AG08395 (cell line): Measurements from ENCODE around the gene FAM171A1.
"Not testable (repeated sequence)": the region's sequence is repeated elsewhere in the genome, so short reads cannot be mapped to it uniquely, and the experiment has no call there.

Experiments
- DNase-seq: peaks from one replicate; pipeline ENCODE4 v3.0.0; 2012; ENCODE audit warnings: mixed read lengths, low spot score

The FAM171A1 gene

DNA sequence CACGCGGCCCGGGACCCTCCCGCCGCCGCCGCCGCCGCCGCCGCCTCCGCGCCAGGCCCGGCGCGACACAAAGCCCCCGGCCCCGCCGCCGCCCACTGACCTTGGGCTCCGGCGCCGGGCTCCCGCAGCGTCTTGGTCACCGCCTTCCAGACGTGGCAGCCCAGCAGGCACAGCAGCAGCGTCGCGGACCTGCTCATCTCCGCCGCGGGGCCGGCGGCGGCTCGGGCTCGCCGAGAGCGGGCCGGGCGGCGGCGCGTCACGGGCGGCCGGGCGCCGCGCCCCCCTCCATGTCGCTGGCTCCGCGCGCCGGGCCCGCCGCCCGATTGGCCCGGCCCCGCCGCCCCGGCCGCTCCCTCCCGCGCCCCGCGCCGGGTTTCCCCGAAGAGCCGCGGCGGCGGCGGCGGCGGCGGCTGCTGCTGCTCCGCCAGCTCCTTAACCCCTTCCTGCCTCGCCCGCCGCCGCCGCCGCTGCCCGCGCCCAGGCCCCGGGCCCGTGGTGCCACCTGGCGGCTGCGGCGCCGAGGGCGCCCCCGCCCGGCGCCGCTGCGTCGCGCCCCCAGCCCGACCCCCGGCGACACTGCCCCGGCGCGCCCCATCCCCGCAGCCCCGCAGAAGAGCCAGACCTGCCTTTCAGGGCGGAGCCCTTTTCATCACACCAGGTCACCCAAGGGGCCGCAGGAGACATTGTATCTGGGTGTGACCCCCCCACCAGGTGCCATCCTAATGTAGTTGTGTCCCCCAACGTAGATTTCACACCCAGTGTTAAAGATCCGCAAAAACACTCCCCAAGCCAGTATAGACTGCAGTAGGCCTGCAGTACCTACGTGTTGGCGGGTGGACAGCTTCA lies at the start of gene FAM171A1:
FAM171A1 (minus strand) TSS at position 434 of the 846 bp plus-strand sequence; CDS start at position 197, 237 bp downstream.
- DNase-seq: peak; percentile 80

DNA sequence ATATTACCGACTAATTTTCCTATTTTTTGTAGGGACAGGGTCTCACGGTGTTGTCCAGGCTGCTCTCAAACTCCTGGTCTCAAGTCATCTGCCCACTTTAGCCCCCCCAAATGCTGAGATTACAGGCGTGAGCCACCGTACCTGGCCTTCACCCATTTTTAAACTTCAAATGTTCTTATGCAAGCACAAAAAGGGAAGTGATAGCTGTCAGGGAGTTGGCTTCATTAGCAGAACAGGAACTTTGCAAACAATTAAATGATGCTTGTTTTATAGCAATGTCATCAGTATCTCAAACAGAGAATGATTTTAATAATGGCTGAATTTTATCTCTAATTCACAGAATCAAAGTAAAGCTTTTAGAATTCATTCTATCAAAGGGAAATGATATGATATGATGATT lies 49.8 kb upstream of the FAM171A1 start:
- DNase-seq: no peak

DNA sequence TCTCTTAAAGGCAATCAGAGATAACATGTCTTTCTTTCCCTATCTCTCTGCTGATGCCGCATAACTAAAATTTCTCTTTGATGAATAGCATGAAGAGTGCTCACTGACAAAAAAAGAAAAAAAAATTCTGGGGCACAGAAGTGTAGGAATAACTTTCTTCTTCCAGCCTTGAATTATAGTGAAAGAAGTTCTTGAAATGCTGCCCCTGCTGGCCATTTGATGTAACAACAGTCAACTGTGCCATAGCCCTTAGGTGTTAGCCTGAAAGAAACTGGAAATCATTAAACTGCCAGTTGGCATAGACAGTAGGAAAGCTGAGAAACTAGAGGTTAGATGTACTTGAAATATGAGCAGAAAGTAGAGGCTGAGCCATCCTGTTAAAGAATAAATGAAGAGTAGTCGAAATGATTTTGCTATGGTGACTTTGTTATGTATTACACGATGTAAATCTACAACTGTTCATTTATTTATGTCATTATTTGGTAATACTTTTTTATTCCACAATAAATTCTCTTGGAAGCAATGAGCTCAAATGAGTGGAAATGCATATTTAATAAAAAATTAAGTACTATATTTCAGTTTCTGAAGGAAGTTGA lies 48.3 kb upstream of the FAM171A1 start:
- peak; percentile 60 for DNase-seq

DNA sequence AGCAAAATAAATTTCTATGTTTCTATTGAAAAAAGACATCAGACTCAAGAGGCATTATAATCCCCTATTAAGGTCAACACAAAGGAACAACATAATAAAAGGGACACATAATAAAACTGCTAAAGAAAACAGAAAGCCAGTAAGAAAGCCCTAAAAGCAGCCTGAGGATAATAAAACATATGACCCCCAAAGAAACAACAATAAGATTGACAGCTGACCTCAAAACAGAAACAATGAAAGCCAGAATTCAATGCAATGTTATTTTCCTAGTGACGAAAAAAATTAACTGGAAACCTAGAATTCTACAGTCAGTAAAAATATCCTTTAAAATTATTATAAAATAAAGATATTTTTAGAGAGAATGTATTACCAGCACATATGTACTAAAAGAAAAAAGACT lies 44.9 kb upstream of the FAM171A1 start:
- no peak for DNase-seq

DNA sequence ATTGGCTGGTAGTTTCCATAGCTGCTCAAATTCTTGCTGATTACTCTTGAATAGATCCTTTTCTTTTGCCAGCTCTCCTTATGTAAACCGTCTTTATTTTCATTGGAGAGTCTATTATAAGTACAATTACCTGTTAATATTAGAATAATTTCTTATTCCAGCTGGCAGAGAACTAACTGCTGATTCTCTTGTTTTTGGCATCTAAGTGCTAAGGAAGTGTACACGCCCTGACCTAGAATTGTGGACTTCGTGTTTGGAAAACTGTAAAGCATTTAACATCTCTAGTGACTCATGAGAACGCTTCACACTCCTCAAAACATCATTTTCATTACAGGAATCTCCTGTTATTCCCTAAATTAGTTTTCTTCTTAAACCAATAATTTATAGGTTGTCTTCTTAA lies 39.9 kb upstream of the FAM171A1 start:
- no peak for DNase-seq

DNA sequence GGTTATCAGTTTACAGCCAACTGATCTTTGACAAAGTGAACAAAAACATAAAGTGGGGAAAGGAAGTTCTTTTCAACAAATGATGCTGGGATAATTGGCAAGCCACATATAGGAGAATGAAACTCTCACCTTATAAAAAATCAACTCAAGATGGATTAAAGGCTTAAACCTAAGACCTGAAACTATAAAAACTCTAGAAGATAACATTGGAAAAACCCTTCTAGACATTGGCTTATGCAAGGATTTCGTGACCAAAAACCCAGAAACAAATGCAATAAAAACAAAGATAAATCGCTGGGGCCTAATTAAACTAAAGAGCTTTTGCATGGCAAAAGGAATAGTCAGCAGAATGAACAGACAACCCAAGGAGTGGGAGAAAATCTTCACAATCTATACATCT lies 38.3 kb upstream of the FAM171A1 start:
- not testable (repeated sequence) for DNase-seq

DNA sequence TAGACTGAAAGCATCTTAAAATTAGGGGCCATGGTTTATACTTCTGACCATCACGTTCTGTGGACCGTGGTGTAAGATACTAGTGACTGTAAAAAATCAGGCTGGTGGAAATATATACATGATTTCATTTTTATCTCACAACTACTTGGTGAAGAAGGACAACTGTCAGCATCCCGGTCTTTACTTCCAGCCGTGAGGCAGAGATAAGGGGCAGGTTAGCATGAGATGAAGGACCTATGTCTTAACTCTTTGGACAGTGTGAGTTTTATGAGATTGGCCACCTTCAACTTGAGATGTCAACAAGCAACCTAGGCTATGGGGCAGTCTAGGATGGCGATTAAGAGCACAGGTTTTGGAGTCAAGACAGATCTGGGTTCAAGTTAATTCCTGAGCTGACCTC lies 37.5 kb upstream of the FAM171A1 start:
- no peak for DNase-seq

DNA sequence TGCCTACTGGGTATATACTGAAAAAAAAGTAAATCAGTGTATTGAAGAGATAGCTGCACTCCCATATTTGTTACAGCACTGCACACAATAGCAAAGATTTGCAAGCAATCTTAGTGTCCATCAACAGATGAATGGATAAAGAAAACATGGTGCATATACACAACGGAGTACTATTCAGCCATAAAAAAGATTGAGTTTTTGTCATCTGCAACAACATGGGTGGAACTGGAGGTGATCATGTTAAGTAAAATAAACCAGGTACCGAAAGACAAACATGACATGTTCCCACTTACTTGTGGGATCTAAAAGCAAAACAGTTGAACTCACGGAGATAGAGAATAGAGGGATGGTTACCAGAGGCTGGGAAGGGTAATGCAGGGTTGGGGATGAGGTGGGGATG lies 34.2 kb upstream of the FAM171A1 start:
- no peak for DNase-seq

DNA sequence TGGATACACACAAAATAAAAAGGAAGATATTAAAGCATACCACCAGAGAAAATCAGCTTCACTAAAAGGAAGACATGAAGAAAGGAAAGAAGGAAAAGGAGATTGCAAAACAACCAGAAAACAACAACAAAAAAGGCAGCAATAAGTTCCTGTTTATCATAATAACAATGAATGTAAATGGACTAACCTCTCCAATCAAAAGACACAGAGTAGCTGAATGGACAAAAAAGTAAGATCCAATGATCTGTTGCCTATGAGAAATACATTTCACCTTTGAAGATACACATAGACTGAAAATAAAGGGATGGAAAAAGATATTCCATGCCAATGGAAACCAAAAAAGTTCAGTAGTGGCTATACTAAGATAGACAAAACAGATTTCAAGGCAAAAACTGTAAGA lies 30.3 kb upstream of the FAM171A1 start:
- DNase-seq: no peak

DNA sequence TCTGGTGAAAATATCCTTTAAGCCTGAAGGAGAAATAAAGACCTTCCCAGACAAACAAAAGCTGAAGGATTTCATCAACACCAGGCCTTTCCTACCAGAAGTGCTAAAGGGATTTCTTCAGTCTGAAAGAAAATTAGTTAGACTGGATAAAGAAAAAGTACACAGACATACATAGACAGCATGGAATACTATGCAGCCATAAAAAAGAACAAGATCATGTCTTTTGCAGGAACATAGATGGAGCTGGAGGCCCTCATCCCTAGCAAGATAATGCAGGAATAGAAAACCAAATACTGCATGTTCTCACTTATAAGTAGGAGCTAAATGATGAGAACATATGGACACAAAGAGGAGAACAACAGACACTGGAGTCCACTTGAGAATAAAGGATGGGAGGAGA lies 29.4 kb upstream of the FAM171A1 start:
- not testable (repeated sequence) for DNase-seq

DNA sequence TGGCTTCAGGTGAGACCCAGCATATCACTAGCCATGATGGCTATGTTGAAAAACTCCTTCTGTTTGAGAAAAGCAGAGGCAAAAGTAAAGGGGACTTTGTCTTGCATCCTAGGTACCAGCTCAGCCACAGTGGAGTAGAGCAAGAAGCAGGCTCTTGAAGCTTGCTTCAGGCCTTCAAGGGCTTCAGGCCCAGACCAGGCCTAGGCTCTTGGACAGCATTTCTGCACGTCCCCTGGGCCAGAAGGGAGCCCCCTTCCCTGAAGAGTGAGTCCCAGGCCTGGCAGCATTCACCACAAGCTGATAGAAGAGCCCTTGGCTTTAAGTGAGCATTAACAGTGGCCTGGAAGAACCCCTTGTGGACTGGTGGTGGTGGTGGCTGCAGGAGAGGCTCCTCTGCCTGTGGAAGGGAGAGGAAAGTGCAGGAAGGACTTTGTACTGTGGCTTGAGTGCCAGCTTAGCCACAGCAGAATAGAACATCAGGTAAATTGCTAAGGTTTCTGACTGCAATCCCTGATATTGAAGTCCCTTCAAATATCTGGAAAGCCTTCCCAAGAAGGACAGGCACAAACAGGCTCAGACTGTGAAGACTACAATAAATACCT lies 28.1 kb upstream of the FAM171A1 start:
- no peak for DNase-seq

DNA sequence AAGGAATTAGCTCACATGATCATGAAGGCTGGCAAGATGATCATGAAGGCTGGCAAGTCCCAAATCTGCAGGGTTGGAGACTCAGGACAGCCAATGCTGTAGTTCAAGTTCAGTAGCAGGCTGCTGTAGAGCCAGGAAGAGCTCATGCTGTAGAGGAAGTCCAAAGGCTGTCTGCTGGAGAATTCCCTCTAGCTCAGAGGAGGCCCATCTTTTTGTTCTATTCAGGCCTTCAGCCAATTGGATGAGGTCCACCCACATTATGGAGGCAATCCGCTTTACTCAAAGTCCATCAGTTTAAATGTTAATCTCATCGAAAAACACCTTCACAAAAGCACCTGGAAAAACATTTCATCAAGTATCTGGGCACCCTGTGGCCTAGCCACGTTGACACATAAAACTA lies 24.8 kb upstream of the FAM171A1 start:
- no peak for DNase-seq

DNA sequence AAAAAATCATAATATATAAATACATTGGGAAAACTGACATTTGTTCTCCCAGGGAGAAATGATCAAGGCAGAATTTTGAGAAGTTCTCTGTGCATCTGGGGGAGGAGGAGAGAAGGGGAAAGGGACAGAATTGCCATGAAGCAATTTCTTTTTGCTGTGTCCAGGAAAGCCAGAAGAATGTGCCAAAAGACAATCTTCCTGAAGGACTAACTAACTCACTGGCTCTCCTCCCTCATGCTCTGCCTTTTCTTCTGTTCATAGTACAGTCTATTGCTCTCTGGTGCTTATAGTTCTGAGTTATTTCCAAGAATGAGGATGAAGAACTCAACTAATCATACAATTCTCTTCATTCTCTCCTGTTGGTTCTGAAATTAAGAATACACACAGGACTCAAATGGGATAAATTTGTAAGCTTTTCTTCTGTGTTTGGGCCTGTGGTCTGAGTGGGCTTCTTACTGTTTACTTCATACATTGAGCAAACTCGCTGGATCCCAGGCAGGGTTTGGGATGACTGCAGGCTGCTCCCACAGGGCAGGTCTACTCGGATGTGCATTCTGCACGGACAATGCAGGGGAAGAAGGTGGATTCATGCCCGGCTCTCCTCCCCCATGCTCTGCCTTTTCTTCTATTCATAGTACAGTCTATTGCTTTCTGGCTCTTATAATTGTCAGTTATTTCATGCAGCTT lies 22.2 kb upstream of the FAM171A1 start:
- DNase-seq: no peak

DNA sequence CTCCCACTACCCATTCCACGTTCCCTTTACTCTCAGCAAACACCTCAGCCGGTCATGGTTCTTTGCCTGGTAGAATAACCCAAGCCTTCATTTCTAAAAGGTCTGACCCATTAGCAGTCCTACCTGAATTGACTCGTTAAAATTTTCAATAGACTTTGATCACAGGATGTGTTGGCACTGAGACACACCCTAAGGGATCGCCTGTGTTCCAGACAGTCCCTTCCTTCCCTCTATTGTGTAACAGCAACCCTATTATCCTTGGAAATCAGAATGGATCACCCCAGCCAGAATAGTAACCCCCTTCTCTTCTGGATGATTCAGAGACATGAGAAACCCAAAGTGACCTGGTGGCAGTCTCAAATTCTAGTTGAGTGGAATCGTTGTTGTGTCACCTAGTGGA lies 20.4 kb upstream of the FAM171A1 start:
- no peak for DNase-seq

DNA sequence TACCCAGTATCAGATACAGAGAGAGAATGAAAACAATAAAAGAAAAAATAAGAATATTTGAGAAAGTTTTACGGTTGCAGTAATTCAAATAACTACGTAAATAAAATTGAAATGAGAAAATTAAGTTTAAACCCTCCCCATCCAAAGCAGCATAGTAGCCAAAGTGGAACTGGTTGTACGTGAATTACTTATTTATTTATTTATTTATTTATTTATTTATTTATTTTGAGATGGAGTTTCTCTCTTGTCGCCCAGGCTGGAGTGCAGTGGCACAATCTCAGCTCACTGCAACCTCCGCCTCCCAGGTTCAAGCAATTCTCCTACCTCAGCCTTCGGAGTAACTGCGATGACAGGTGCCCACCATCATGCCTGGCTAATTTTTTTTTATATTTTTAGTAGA lies 17.1 kb upstream of the FAM171A1 start:
- not testable (repeated sequence) for DNase-seq

DNA sequence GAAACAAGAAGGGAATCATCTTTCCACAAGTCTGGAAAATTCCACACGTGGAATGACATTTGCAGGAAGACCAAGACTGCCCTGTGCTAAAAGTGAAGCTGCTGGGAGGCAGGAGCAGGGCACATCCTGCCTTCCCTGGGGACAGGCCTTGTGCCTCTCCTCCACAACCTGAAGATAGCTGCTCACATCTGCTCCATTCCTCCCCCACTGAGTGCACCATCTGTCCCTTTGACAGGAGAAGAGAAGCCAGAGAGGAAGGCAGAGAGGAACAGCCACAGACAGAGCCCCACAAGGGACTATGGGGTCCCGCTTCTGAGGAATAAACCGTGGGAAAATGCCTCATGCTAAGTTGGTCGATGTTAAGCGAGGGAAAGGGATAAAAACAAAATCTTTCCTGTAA lies 15.9 kb upstream of the FAM171A1 start:
- DNase-seq: no peak

DNA sequence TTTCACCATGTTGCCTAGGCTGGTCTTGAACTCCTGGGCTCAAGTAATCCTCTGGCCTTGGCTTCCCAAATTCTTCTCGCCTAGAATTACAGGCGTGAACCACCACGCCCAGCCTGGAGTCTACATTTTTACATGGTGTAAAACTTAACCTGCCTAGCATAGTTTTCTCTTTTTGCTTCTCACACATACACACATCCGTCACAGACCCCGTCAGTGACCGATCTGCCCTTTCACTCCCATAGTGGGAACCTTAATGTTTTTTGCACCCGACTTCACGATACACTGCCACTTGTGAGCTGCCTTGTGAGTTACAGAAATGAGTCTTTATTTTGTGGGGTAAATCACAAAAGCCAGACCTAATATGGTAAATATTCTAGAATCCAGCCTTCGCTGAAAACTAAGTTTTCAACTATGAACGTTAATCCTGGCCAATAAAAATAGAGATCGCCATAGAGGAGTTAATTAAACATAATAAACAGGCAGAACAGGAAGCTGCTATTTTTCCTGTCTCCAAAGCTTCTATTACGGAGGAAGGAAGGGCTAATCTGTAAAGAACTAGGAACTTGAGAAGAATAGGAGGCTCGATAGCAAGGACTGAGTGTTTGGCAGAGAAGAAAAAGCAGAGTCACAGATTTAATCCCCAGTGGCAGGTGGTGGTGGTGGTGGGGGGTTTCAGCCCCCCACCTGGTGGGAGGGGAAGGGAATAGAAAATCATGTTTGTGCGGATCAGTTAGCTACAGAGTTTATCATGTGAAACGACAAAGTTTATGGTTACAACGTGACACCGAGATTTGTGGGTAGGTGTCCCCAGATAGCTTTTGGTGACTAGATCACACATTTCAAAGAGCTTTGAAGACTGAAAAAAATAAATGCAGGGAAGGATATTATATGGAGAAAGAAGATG lies 14.7 kb upstream of the FAM171A1 start:
- DNase-seq: no peak

DNA sequence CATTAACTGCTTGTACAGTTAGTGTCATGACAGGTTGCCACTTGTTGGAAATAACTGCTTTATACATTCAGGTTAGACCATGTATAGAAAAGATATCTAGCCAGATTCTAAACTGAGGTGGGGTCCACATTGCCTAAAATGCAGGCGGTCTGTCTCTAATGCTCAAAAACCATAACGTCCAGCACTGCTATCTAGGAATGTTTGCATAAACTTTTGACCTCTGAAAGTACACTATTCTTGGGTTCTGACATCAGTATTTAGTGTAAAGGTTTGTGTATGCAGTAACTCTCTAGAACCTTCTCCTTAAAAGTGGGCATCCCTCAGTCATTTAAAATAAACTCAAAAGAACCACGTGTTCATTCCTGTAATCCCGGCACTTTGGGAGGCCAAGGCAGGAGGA lies 10.3 kb upstream of the FAM171A1 start:
- no peak for DNase-seq

DNA sequence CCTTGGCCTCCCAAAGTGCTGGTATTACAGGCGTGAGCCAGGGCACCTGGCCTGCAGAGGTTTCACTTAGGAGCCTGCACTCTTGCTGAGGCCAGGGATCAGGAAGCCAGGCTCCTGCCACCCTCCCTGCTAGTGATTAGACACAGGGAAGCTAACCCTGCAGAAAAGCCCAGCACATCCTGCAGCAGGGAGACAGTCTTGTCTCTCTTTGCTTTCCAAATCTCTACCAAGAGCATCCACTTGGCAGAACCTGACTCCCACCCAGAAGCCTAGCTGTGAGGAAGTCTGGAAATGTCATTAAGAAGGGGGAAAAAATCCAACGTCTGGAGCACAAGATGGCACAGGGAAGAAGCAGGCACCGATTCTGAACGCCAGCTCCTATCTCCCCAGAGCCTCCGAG lies 8.0 kb upstream of the FAM171A1 start:
- no peak for DNase-seq

DNA sequence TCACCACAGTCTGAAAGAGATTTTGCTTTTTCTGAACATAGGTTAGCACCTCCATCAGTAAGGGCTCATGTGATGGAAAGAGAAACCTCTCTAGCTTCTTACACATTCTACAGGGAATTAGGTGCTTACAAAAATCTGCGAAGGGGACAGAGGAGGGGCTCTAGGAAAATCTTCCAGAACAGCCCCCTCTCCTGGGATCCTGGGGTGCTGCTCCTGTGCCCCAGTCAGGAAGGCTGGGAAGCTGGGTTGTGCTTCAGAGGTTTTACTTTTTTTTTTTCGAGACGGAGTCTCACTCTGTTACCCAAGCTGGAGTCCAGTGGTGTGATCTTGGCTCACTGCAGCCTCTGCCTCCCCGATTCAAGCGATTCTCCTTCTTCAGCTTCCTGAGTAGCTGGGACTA lies 7.5 kb upstream of the FAM171A1 start:
- DNase-seq: no peak

DNA sequence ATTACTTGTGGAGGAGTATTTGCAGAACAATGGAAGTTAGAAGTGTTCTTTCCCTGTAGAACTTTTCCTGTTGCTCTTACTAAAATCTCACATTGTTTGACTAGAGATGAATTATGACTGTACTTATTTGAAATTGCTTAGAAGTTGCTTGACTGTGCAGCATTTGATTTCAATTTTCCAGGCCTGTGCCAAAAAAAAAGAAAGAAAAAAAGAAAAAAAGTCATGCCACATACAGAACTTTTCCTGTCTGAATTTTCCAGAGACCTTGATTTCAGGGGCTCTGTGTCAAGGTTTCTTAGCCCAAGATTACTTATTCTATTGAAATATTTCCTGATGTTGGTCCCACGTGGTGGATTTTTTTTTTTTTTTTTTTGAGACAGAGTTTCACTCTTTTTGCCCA lies 3.5 kb upstream of the FAM171A1 start:
- DNase-seq: no peak

DNA sequence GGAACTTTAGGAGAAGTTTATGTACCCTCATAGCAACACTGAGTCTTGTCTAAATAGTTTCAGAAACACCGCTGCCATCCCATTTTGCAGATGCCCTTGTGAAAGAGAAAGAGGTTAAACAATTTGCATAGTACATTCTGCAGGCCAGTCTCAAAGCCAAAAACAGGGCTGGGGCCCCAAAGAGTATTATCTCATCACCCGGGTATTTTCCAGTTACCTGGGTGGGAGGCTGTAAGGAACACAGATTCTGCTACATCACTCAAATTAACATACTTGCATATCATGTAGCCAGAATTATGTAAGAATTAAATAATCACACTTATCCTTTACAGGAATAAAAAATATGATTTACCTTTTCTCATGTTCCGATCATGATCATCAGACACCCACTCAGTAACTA lies 3.1 kb upstream of the FAM171A1 start:
- DNase-seq: no peak
